ENCODE measurements around the gene ADGRF1.

- TF ChIP-seq CTCF (IDR thresholded peaks at IDR 0.05; ENCODE audit: insufficient read depth, low read length): no peak
- no peak for TF ChIP-seq POLR2AphosphoS5 (IDR thresholded peaks at IDR 0.05; ENCODE audit: low read depth)
Observed at GRCh38 chr6:46997646-46998045, 44.5 kb downstream of the ADGRF1 start.

Measured in HL-60 (cell line).